Stimulated activated effector memory CD8-positive, alpha-beta T cell treated with anti-CD3 and anti-CD28 coated beads, Interleukin-12 subunit alpha, Interleukin-12 subunit beta, amount 100 ng/mL, for 72 hours (primary cell): ENCODE measurements around the gene ANP32A.

ENCODE experiments used
- ATAC-seq: fragments of 150-1000 bp; cut with Tn5 transposase; 2 replicates; pipeline ENCODE4 v1.10.0; 2021
- DNase-seq, 2 donors: peaks; one replicate each; pipeline ENCODE4 v3.0.0; 2021 to 2022; ENCODE audit warnings: low spot score in 2 of 2
- H3K27ac Mint-ChIP-seq: one replicate; pipeline ENCODE4 v1.8.0; 2022; ENCODE audit warnings: mild to moderate bottlenecking, mixed read lengths
- H3K36me3 Mint-ChIP-seq: one replicate; pipeline ENCODE4 v1.8.0; 2022; ENCODE audit warnings: mild to moderate bottlenecking, mixed read lengths
- H3K4me1 Mint-ChIP-seq: one replicate; pipeline ENCODE4 v1.8.0; 2022; ENCODE audit warnings: mixed read lengths
- H3K4me3 Mint-ChIP-seq: one replicate; pipeline ENCODE4 v1.8.0; 2022; ENCODE audit warnings: mild to moderate bottlenecking, mixed read lengths
- H3K9me3 Mint-ChIP-seq: one replicate; pipeline ENCODE4 v1.8.0; 2022; ENCODE audit warnings: mixed read lengths

ANP32A gene

DNA sequence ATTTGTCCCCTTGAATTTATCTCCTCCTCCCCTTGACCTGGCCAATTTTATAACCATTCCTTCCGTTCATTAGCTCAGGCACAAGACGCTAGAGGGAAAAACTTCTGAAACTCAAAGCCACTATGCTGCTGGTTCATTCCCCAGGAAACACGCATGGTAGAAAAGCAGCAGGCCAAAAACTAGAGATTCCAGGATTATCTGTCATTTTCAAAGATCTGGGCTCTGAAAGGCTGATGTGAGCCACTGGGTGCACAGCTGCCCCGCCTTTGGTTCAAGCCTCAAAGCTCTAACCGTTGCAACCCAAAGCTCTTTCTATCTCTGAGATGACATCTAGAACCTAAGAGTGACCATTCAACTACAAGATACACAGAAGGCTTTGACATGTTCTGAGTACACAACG is 6.1 kb downstream of the ANP32A start:
- Mint-ChIP-seq H3K9me3 (no peaks in the 10 kb centered on the region), H3K36me3 (peaks cover 52% of the 10 kb centered on the region), H3K4me3 (no peak overlapping the region), H3K4me1 (peaks cover 67% of the 10 kb centered on the region), H3K27ac (peak overlapping the region; percentile 68)
- DNase-seq (no peak), ATAC-seq (no peak)

DNA sequence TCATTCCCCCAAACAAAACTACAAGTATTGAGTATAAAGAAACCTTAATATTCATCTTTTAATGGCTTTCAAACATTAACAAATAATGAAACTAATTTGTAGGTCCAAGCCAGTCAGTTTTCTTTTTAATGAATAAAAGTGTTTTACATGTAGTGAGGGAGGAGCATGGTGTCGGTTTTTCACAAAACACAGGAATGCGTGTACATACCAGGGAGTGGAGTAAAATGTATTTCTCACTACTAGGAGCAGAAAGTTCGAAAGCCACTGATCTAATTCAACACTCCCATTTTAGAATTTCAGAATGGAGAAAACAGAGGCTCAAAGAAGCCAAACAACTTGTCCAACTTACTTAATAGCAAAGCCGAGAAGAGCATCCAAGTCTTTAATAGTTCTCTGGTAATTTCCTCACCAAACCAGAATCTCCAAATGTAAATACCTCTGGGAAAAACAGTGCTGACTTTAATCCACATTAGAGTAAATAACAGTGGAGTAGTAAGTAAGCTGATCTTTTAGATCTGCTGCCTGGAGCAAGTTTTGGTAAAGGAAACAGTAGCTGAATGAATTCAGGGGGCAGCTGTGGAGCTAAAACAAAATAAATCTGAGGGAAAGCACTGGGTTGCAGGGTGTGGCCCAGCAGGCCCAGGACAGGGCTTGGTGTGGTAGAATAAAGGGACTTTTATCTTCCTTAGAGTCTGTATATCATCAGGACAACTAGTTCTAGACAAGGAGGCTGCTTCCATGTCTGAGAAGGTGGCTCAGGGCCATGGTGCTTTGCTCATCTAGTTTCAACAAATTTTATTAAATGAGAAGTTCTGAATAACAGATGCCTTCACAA is 7.9 kb downstream of the ANP32A start:
- no peak for DNase-seq
- ATAC-seq: no peak
- Mint-ChIP-seq H3K36me3 (peaks cover 59% of the 10 kb centered on the region), H3K9me3 (no peaks in the 10 kb centered on the region), H3K27ac (peak overlapping the region; percentile 43), H3K4me3 (no peak overlapping the region), H3K4me1 (peaks cover 85% of the 10 kb centered on the region)

DNA sequence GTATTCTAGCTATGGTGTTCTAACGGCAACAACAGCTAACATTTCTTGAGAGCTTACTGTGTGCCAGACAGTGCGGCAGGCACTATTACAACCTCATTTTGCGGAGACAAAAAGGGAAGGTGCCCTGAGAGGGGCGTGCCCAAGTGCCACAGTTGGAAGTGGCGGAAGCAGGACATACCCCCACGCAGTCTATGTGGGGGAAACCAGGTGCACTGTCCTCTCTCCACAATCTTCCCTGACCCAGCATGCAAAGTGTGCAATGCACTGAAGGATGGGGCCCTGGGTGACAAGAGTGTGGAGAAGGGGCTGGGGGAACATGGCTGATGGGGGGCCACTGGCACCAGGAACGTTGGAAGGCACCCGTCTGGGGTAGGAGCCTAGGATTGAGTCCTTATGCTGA is 8.6 kb downstream of the ANP32A start:
- DNase-seq: no peak
- peaks cover 54% of the 10 kb centered on the region for H3K36me3 Mint-ChIP-seq
- no peak overlapping the region for H3K4me3 Mint-ChIP-seq
- ATAC-seq: no peak
- H3K9me3 Mint-ChIP-seq: no peaks in the 10 kb centered on the region
- H3K27ac Mint-ChIP-seq: no peak overlapping the region
- peaks cover 88% of the 10 kb centered on the region for H3K4me1 Mint-ChIP-seq

DNA sequence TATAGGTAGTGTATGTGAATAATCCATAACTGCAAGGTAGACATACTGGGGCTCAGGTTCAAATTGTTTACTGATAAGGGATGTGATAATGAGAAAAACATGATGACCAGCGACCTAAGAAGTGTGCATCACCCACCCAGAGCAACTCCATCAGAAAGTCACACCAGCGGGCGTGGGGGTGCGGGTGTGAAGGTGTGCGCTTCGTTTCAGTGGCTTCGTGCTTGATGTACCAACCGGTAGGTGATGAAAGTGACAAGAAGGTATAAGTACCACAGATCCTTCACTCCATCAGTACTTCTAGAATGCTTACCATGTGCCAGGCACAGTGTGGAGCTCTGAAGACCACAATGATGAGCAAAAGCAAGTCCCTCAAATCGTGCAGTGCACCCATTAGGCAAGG is 11.2 kb downstream of the ANP32A start:
- H3K4me3 Mint-ChIP-seq: no peak overlapping the region
- H3K27ac Mint-ChIP-seq: peak overlapping the region; percentile 35
- H3K9me3 Mint-ChIP-seq: no peaks in the 10 kb centered on the region
- DNase-seq (no peak), ATAC-seq (no peak)
- peaks cover 45% of the 10 kb centered on the region for H3K36me3 Mint-ChIP-seq
- peaks cover 81% of the 10 kb centered on the region for H3K4me1 Mint-ChIP-seq

DNA sequence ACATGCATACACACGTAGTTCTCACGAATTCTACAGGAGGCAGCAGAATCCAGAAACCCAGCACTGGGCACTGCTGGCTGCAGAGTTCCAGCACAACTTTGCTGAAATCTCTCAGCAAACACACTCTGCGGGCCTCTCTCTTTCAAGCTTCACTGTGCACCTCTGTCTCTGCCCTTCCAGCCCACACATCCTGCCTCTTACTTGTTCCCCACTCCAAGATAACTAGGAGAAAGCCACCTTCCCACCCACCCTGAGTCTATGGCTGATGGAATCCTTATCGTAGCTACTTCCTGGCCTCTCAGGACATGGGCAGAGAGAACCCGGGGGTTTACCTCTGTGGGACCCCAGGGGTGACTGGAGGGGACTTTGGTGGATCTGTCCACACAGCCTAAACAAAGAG is 11.9 kb downstream of the ANP32A start:
- Mint-ChIP-seq H3K36me3 (peaks cover 43% of the 10 kb centered on the region), H3K4me1 (peaks cover 79% of the 10 kb centered on the region), H3K27ac (peak overlapping the region; percentile 75), H3K4me3 (no peak overlapping the region), H3K9me3 (no peaks in the 10 kb centered on the region)
- ATAC-seq (no peak), DNase-seq (no peak)

DNA sequence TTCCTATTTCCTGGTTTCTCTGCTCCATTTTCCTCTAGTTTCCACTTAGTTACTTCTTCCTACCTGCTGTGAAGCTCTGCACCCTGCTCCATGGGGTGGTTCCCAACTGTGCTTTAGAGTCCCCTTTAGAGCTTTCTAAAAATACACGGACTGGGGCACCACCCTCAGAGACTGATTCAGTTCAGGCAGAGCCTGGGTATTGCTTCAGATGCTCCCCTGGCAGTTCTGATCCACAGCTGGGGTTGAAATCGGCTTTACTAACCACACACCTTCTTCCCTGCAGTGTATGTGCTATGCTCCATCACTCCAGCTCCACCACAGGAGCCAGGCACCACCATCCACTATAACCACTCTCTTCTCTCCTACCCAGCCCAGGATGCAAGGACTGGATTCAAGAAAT is 12.6 kb downstream of the ANP32A start:
- H3K4me3 Mint-ChIP-seq: no peak overlapping the region
- H3K27ac Mint-ChIP-seq: peak overlapping the region; percentile 75
- H3K4me1 Mint-ChIP-seq: peaks cover 79% of the 10 kb centered on the region
- peaks cover 44% of the 10 kb centered on the region for H3K36me3 Mint-ChIP-seq
- no peaks in the 10 kb centered on the region for H3K9me3 Mint-ChIP-seq
- ATAC-seq: no peak
- no peak for DNase-seq

DNA sequence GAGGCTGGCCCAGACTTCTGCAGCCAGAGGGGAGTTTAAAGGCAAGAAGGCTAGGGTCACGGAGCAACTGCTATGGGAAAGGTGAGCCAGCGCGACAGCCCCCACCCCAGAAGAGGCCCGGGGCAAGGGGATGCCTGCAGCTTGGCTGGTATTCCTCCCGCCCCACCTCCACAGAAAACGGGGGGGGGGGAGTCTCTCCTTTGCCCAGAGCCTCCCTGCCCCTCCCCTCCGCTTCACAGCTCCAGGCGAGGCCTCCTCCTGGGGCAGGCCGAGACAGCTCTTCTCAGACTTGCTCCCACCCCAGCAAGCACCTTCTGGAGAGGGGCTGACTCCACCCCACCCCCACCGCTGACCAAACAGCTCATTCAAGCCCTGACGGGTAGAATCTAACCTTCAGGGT is 13.4 kb downstream of the ANP32A start:
- no peak overlapping the region for H3K4me3 Mint-ChIP-seq

DNA sequence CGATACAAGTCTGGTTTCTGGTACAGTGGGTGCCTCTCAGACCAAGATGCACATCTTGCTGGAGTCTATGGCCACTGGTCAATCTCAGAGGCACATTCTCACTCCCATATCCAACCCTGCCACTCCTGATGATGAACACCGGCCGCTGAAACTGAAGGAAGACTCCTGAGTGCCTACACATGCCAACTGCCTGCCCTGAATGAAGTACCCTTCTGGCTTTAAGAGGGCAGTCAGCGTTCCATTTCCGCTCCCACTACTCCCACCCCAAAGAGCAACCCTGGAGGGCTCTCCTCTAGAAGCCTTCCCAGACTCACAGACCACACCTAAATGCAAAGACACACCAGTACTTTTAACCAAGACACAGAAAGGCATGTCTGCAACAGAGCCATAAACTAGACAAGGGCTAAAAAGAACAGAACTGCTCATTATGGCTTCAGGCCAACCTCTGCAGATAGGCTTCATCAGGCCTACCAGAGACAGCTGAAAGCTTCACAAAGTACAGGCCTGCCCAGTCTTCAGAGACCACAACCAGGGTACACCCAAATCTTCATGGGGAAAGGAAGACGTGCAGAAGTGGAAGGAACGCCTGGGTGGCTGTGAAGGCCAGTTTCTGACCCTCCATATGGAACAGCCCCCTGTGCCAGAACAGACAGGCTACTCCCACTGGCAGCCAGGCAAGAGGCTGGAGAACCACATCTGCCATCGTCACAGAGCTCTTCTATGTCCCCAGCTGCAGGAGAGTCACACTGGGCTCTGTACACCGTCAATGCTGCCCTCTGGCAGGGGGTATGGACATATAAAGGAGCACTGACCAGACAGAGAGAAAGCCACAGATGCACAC is 14.3 kb downstream of the ANP32A start:
- DNase-seq (no peak), ATAC-seq (no peak)
- Mint-ChIP-seq H3K4me1 (peaks cover 83% of the 10 kb centered on the region), H3K27ac (peak overlapping the region; percentile 75), H3K36me3 (peaks cover 49% of the 10 kb centered on the region), H3K4me3 (no peak overlapping the region), H3K9me3 (no peaks in the 10 kb centered on the region)

More for the DNA sequence above, 13.4 kb downstream of the ANP32A start:
- ATAC-seq (no peak), DNase-seq (no peak)
- no peaks in the 10 kb centered on the region for H3K9me3 Mint-ChIP-seq
- peaks cover 79% of the 10 kb centered on the region for H3K4me1 Mint-ChIP-seq
- peaks cover 49% of the 10 kb centered on the region for H3K36me3 Mint-ChIP-seq
- H3K27ac Mint-ChIP-seq: peak overlapping the region; percentile 75

DNA sequence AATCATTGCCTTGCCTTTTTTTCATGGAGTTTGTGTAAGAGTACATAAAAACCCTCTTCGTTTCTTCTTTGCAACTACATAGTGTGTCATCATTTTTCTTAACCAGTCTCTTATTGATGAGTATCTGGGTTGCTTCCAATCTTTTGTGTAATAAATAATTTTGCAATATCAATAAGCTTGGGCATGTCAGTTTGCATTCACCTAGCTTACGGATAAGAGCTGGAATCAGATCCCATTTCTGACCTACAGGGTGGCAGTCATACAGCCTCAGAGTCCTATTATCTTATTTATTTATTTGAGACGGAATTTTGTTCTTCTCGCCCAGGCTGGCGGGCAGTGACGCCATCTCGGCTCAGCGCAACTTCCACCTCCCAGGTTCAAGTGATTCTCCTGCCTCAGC is 18.3 kb downstream of the ANP32A start:
- no peak overlapping the region for H3K4me3 Mint-ChIP-seq
- peaks cover 44% of the 10 kb centered on the region for H3K36me3 Mint-ChIP-seq
- no peak for DNase-seq
- H3K4me1 Mint-ChIP-seq: peaks cover 83% of the 10 kb centered on the region
- no peak for ATAC-seq
- no peaks in the 10 kb centered on the region for H3K9me3 Mint-ChIP-seq
- no peak overlapping the region for H3K27ac Mint-ChIP-seq

DNA sequence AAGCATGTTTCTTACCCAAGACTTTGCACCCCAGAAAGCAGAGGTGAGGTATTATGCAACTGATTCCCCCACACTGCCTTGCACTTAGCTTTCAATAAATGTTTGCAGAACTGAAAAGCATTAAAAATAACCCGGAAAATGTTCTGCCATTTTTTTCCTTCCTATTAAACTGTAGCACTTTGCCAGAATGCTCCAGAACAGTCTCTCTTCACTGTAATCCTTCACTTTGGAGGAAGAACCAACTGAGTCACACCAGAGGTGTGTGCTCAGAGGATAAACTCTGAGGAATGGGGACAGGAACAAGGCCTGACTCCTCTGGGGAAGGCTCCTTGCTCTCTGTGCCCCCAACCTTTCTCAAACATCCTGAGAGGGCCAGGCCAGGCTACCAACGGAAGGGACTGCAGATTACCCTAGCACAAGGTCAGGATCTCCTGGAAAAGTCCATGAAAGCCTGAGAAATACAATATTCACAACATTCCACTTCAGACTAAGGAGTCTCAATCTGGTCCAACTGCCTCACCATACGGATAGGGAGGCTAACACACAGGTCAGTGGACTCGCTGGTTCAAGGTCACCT is 19.0 kb downstream of the ANP32A start:
- Mint-ChIP-seq H3K27ac (no peak overlapping the region), H3K4me1 (peaks cover 83% of the 10 kb centered on the region), H3K36me3 (peaks cover 45% of the 10 kb centered on the region), H3K4me3 (no peak overlapping the region), H3K9me3 (no peaks in the 10 kb centered on the region)
- ATAC-seq (no peak), DNase-seq (no peak)

DNA sequence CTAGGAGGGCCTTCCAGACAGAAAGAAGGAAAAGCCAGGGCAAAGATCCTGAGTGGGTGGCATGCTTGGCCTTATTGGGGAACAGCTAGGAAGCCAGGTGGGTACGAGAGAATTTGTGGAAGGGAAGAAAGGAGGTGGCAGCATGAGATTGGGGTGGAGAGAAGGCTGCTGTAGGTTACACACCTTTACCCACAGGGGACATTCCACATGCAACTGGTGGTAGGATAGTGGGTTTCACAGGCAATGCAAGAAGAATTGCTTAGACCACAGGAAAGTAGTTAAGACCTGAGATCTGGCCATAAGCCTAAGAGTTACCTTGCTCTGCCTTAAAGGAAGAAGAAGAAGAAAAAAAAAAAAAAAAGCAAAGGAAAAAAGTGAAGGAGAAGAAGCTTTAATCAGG is 19.8 kb downstream of the ANP32A start:
- no peak for DNase-seq
- Mint-ChIP-seq H3K9me3 (no peaks in the 10 kb centered on the region), H3K4me3 (no peak overlapping the region), H3K36me3 (peaks cover 46% of the 10 kb centered on the region), H3K27ac (peak overlapping the region; percentile 18), H3K4me1 (peaks cover 83% of the 10 kb centered on the region)
- no peak for ATAC-seq

DNA sequence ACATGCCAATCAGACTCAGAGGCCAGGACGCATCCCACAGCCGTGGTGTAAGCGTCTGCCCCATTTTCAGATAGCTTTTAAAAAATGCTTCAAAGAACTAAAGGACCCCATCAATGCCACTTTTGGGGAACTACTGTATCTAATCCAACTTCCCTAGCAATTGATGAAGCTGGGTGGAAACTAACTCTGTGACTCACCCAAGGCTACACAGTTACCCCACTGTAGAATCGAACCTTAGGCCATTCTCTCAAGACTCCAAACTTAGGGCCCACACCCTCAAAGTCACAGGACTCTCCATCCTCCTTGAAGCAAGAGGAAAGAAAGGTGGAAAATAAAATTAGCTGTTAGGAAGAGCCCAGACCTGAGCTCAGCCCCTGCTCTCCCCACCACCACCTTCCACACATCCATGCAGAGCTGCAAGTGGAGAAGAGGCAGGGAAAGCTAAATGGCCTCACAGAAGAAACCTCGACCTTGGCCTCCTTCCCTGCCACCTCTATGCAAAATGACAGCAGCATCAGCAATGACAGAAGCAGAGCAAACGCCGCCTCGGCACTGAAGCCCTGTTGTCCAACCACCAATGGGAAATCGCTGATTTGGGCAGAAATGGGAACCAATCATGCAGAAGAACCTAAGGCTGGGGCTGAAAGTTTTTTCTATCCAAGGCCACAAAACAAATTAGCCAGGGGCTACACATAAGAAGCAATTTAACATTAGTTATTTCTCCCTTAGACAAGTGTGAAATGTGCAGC is 22.2 kb downstream of the ANP32A start:
- peak overlapping the region; percentile 0 for H3K27ac Mint-ChIP-seq
- ATAC-seq (no peak), DNase-seq (no peak)
- H3K4me3 Mint-ChIP-seq: peak overlapping the region; percentile 43
- peaks cover 97% of the 10 kb centered on the region for H3K4me1 Mint-ChIP-seq
- peaks cover 49% of the 10 kb centered on the region for H3K36me3 Mint-ChIP-seq
- no peaks in the 10 kb centered on the region for H3K9me3 Mint-ChIP-seq

DNA sequence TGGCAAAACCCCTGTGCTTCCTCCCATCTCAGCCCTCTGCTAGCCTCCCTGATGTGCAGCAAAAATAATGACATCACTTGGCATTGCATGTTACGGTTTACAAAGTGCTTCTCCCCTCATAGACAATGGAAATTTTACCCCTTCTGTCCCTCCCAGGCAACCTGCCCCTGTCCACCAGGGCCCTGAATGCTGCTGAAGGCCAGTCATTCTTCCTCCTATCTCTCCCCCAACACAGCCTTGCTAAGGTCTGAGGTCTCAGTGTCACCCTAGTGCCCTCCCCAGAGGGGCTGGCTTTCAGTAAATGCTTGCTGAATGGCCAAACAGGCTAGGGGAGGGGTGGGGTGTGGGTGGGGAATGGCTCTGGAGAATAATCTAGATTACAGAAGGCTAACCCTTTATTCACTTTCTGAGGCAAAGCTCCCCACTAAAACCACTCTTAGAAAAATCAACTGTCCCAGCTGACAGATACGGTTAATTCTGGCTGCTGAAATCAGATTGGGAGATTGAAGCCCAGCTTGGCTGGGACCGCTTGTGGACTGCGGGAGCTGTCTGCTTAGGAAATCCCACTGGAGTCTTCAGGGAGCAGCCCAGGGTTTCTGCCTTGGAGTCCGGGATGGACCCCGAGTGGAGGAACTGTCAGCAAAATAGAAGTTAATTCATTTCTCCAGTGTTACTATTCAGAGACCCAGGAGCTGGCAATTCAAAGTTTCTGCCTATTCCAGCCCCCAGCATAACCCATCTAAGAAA is 22.9 kb downstream of the ANP32A start:
- ATAC-seq (peak; percentile 72), DNase-seq (peak in 1 of 2 donors; percentile 61)
- peaks cover 49% of the 10 kb centered on the region for H3K36me3 Mint-ChIP-seq
- peak overlapping the region; percentile 43 for H3K4me3 Mint-ChIP-seq
- H3K9me3 Mint-ChIP-seq: no peaks in the 10 kb centered on the region
- H3K27ac Mint-ChIP-seq: peak overlapping the region; percentile 68
- peaks cover 97% of the 10 kb centered on the region for H3K4me1 Mint-ChIP-seq

DNA sequence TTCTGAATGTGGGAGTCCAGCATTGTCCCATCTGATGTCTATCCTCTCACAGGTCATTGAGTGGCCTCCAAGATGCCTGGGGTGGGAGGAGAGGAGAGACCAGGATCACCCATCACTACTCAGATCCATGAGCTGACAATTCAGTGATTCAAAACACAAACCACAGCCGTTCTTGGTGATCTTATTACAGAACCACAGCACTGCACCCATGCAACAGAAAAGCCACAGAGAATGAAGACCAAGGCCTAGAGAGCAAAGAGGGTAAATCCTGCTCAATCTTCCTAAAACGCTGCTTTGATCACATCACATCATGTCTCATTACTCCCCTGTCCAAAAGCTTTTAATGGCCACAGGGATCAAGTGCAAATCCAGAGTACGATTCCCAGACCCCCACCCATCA is 23.5 kb downstream of the ANP32A start:
- peak overlapping the region; percentile 68 for H3K27ac Mint-ChIP-seq
- peaks cover 52% of the 10 kb centered on the region for H3K36me3 Mint-ChIP-seq
- H3K4me3 Mint-ChIP-seq: peak overlapping the region; percentile 43
- peaks cover 97% of the 10 kb centered on the region for H3K4me1 Mint-ChIP-seq
- DNase-seq (peak in 1 of 2 donors; percentile 64), ATAC-seq (peak; percentile 90)
- H3K9me3 Mint-ChIP-seq: no peaks in the 10 kb centered on the region
